H9 (cell line): ENCODE data around the gene ATP2C1. TPM values are rescaled to one million over a fixed set of nuclear protein-coding genes. Genes with fewer than 3 reads are reported as not detected.

ENCODE experiments used
- DNase-seq: peaks from one replicate; pipeline ENCODE4 v3.0.0-alpha.2; 2017
- H2AFZ ChIP-seq: one replicate; pipeline ENCODE4 v1.6.1; 2013; ENCODE audit warnings: mild to moderate bottlenecking, low read length, control low read depth, moderate library complexity
- H2AK5ac ChIP-seq: 2 replicates; pipeline ENCODE4 v1.6.1; 2013; ENCODE audit warnings: low read length, control low read depth, mixed read lengths; ENCODE audit not compliant: insufficient read length
- H2BK120ac ChIP-seq: one replicate; pipeline ENCODE4 v1.6.1; 2013; ENCODE audit warnings: low read depth, mild to moderate bottlenecking, low read length, control low read depth, inconsistent platforms; ENCODE audit not compliant: poor library complexity, severe bottlenecking
- H2BK12ac ChIP-seq: 2 replicates; pipeline ENCODE4 v1.6.1; 2013; ENCODE audit warnings: low read length, control low read depth, mixed read lengths, low read depth; ENCODE audit not compliant: insufficient read length
- H2BK15ac ChIP-seq: 2 replicates; pipeline ENCODE4 v1.6.1; 2013; ENCODE audit warnings: low read depth, low read length, control low read depth
- H2BK20ac ChIP-seq: one replicate; pipeline ENCODE4 v1.6.1; 2013; ENCODE audit warnings: low read depth, mild to moderate bottlenecking, low read length, control low read depth, inconsistent platforms; ENCODE audit not compliant: poor library complexity, severe bottlenecking
- H2BK5ac ChIP-seq: 2 replicates; pipeline ENCODE4 v1.6.1; 2013; ENCODE audit warnings: low read length, control low read depth, mixed read lengths; ENCODE audit not compliant: insufficient read length
- H3K14ac ChIP-seq: 2 replicates; pipeline ENCODE4 v1.6.1; 2013; ENCODE audit warnings: low read length, control low read depth; ENCODE audit not compliant: insufficient read depth
- H3K18ac ChIP-seq: 2 replicates; pipeline ENCODE4 v1.6.1; 2013; ENCODE audit warnings: low read depth, mild to moderate bottlenecking, mixed read lengths, low read length, control low read depth; ENCODE audit not compliant: insufficient read length
- H3K23ac ChIP-seq: 2 replicates; pipeline ENCODE4 v1.6.1; 2013; ENCODE audit warnings: low read length, control low read depth, mixed read lengths, low read depth; ENCODE audit not compliant: insufficient read length
- H3K23me2 ChIP-seq: 2 replicates; pipeline ENCODE4 v1.6.1; 2013; ENCODE audit warnings: low read depth, mild to moderate bottlenecking, mixed read lengths, low read length, control low read depth; ENCODE audit not compliant: insufficient read length, poor library complexity, severe bottlenecking
- H3K27ac ChIP-seq: 2 replicates; pipeline ENCODE4 v1.5.1; 2013; ENCODE audit warnings: low read length, control low read depth, mixed read lengths, low read depth; ENCODE audit not compliant: insufficient read length
- H3K27me3 ChIP-seq: 2 replicates; pipeline ENCODE4 v1.6.1; 2013; ENCODE audit warnings: low read length, control low read depth, inconsistent platforms; ENCODE audit not compliant: insufficient read depth
- H3K4ac ChIP-seq: 2 replicates; pipeline ENCODE4 v1.6.1; 2013; ENCODE audit warnings: low read depth, mild to moderate bottlenecking, control low read depth, inconsistent platforms, low read length, moderate library complexity
- H3K4me1 ChIP-seq: 2 replicates; pipeline ENCODE4 v1.6.1; 2013; ENCODE audit warnings: low read length, control low read depth, inconsistent platforms; ENCODE audit not compliant: insufficient read depth
- H3K4me2 ChIP-seq: 2 replicates; pipeline ENCODE4 v1.6.1; 2013; ENCODE audit warnings: low read length, control low read depth, mixed read lengths; ENCODE audit not compliant: insufficient read length, insufficient read depth
- H3K56ac ChIP-seq: 2 replicates; pipeline ENCODE4 v1.6.1; 2013; ENCODE audit warnings: low read depth, mild to moderate bottlenecking, mixed read lengths, low read length, control low read depth; ENCODE audit not compliant: insufficient read length
- H3K79me1 ChIP-seq: 2 replicates; pipeline ENCODE4 v1.6.1; 2013; ENCODE audit warnings: low read depth, mild to moderate bottlenecking, moderate library complexity, low read length, control low read depth, inconsistent platforms; ENCODE audit not compliant: insufficient read depth, poor library complexity, severe bottlenecking
- H3K79me2 ChIP-seq: 2 replicates; pipeline ENCODE4 v1.6.1; 2013; ENCODE audit warnings: low read length, control low read depth, inconsistent platforms; ENCODE audit not compliant: insufficient read depth
- H3K9ac ChIP-seq: 2 replicates; pipeline ENCODE4 v1.6.1; 2013; ENCODE audit warnings: low read length, control low read depth, mixed read lengths; ENCODE audit not compliant: insufficient read length; ENCODE audit errors: extremely low read depth
- H3K9me3 ChIP-seq: one replicate; pipeline ENCODE4 v1.6.1; 2013; ENCODE audit warnings: low read depth, low read length, inconsistent platforms; ENCODE audit not compliant: control insufficient read depth
- H3T11ph ChIP-seq: one replicate; pipeline ENCODE4 v1.6.1; 2013; ENCODE audit warnings: mild to moderate bottlenecking, low read length, control low read depth, inconsistent platforms
- H4K20me1 ChIP-seq: one replicate; pipeline ENCODE4 v1.6.1; 2013; ENCODE audit not compliant: control insufficient read depth, insufficient read length, insufficient read depth
- H4K5ac ChIP-seq: 2 replicates; pipeline ENCODE4 v1.6.1; 2013; ENCODE audit warnings: low read depth, mild to moderate bottlenecking, mixed read lengths, low read length, control low read depth; ENCODE audit not compliant: insufficient read length
- H4K8ac ChIP-seq: replicated peaks from 2 replicates; pipeline ENCODE4 v1.6.1; 2013; ENCODE audit warnings: low read length, control low read depth, mixed read lengths, low read depth; ENCODE audit not compliant: insufficient read length
- H4K91ac ChIP-seq: 2 replicates; pipeline ENCODE4 v1.6.1; 2013; ENCODE audit warnings: low read depth, mild to moderate bottlenecking, moderate library complexity, mixed read lengths, low read length, control low read depth; ENCODE audit not compliant: insufficient read length
- H3K27ac Mint-ChIP-seq, 3 experiments: 2 replicates in 2 of 3; 3 replicates in 1 of 3; pipeline ENCODE4 v1.8.0; 2020 to 2021; ENCODE audit warnings: mixed read lengths in 3 of 3, mild to moderate bottlenecking in 1 of 3, moderate library complexity in 1 of 3
- H3K27me3 Mint-ChIP-seq: 2 replicates; pipeline ENCODE4 v1.8.0; 2021; ENCODE audit warnings: low read depth, mild to moderate bottlenecking, moderate library complexity, mixed read lengths
- H3K36me3 Mint-ChIP-seq, 3 experiments: 2 replicates in 2 of 3; 3 replicates in 1 of 3; pipeline ENCODE4 v1.8.0; 2020 to 2021; ENCODE audit warnings: low read depth in 3 of 3, mixed read lengths in 3 of 3; ENCODE audit not compliant: insufficient read depth in 1 of 3
- H3K4me1 Mint-ChIP-seq, 2 experiments: 2 replicates each; pipeline ENCODE4 v1.8.0; 2020; ENCODE audit warnings: mixed read lengths in 2 of 2
- H3K4me3 Mint-ChIP-seq, 2 experiments: 2 replicates in 1 of 2; 3 replicates in 1 of 2; pipeline ENCODE4 v1.8.0; 2020 to 2021; ENCODE audit warnings: mild to moderate bottlenecking in 2 of 2, mixed read lengths in 2 of 2, moderate library complexity in 1 of 2
- H3K9me3 Mint-ChIP-seq, 2 experiments: 2 replicates in 1 of 2; 3 replicates in 1 of 2; pipeline ENCODE4 v1.8.0; 2020; ENCODE audit warnings: mild to moderate bottlenecking in 2 of 2, mixed read lengths in 2 of 2, moderate library complexity in 1 of 2
- WGBS: extraction: QIAGEN DNeasy Blood & Tissue Kit; methylation state at CpG from one replicate; pipeline ENCODE4 v1.1.7; 2013; ENCODE audit warnings: missing lambda C conversion rate, low lambda C conversion rate, mixed read lengths; ENCODE audit not compliant: insufficient read length; ENCODE audit errors: extremely low coverage; 5-methylcytosine and 5-hydroxymethylcytosine counted together
- total RNA-seq: library from RNA; stranded (reverse); gene quantifications from 2 replicates; pipeline ENCODE4 v1.2.1, GENCODE V29; 2021
- TF ChIP-seq, protein P1 (sequence below): fragments of 200-600 bp; sonication (generic); conservative IDR thresholded peaks from 3 replicates; pipeline ENCODE4 v1.8.0; 2021; ENCODE audit warnings: antibody characterized with exemption, mild to moderate bottlenecking

The ATP2C1 gene
- total RNA-seq, 1 experiment from 2014 or later, result 65.5 TPM

GRCh38 chr3:130950124-130950523 lies 56.2 kb downstream of the ATP2C1 start:
- Histone ChIP-seq H2BK15ac (no peak overlapping the region), H2BK5ac (no peak overlapping the region), H2BK120ac (no peak overlapping the region), H2BK20ac (no peak overlapping the region), H3K9ac (no peak overlapping the region), H2BK12ac (no peak overlapping the region), H3K56ac (no peak overlapping the region), H3K4me2 (no peak overlapping the region), H3K4me1 (no peaks in the 10 kb centered on the region), H3K4ac (no peak overlapping the region), H3K79me1 (no peaks in the 10 kb centered on the region), H3T11ph (no peak overlapping the region), H3K27ac (no peak overlapping the region), H3K27me3 (no peaks in the 10 kb centered on the region), H4K91ac (no peak overlapping the region), H3K79me2 (no peaks in the 10 kb centered on the region), H3K14ac (no peak overlapping the region), H3K18ac (no peak overlapping the region), H2AFZ (no peak overlapping the region), H4K20me1 (no peaks in the 10 kb centered on the region), H3K23me2 (no peaks in the 10 kb centered on the region), H4K5ac (no peak overlapping the region), H3K9me3 (no peaks in the 10 kb centered on the region), H2AK5ac (no peak overlapping the region), H4K8ac (no peak overlapping the region), H3K23ac (no peak overlapping the region)
- Mint-ChIP-seq H3K36me3 (peaks cover 20 to 41% (median 26%) of the 10 kb centered on the region in 3 experiments; a peak in 6 of 7 replicates), H3K9me3 (no peaks in the 10 kb centered on the region), H3K27ac (peak overlapping the region in 1 of 3 experiments; percentile 81; a peak in 3 of 7 replicates), H3K4me1 (peaks cover 0 to 3% of the 10 kb centered on the region in 2 experiments; a peak in 1 of 4 replicates), H3K4me3 (no peak overlapping the region), H3K27me3 (no peaks in the 10 kb centered on the region)
- no CpG with 5 or more reads among the region's 2 CpGs for WGBS
- DNase-seq, result no peak
- TF ChIP-seq, protein P1, sequence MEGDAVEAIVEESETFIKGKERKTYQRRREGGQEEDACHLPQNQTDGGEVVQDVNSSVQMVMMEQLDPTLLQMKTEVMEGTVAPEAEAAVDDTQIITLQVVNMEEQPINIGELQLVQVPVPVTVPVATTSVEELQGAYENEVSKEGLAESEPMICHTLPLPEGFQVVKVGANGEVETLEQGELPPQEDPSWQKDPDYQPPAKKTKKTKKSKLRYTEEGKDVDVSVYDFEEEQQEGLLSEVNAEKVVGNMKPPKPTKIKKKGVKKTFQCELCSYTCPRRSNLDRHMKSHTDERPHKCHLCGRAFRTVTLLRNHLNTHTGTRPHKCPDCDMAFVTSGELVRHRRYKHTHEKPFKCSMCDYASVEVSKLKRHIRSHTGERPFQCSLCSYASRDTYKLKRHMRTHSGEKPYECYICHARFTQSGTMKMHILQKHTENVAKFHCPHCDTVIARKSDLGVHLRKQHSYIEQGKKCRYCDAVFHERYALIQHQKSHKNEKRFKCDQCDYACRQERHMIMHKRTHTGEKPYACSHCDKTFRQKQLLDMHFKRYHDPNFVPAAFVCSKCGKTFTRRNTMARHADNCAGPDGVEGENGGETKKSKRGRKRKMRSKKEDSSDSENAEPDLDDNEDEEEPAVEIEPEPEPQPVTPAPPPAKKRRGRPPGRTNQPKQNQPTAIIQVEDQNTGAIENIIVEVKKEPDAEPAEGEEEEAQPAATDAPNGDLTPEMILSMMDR, result no peak
